HepG2 (cell line): ENCODE results near the gene SCAMP3. TPM values are rescaled to one million over a fixed set of nuclear protein-coding genes. Genes with fewer than 3 reads are reported as not detected.

Source experiments
- ATAC-seq: fragments of 200-7000 bp; cut with Tn5 transposase; 3 replicates; pipeline ENCODE4 v1.9.1; 2020; ENCODE audit warnings: mild to moderate bottlenecking, moderate library complexity
- BruUV-seq: library from RNA; stranded (reverse); fragments of 400-500 nt; replicated peaks from 2 replicates; lab custom pipeline; 2021; lab: Mats Ljungman, UMichigan
- CTCF ChIA-PET: fragments of 300-600 bp; formaldehyde crosslinking; extraction: SDS; loops from one replicate; lab custom pipeline; 2021; ENCODE audit warnings: low total read pairs, inconsistent platforms, low intra/inter-chr PET ratio; lab: Yijun Ruan, JAX
- POLR2A ChIA-PET: fragments of 350-600 bp; sonication (Branson Sonifier 250); formaldehyde crosslinking; loops from one replicate; lab custom pipeline; 2020; ENCODE audit warnings: antibody characterized with exemption, inconsistent platforms; lab: Yijun Ruan, JAX
- DNase-seq: peaks from one replicate; pipeline ENCODE4 v3.0.0-alpha.2; 2015; ENCODE audit warnings: low spot score
- FAIRE-seq: peaks from 3 replicates; lab custom pipeline; 2011; peaks lifted over from hg19 to GRCh38; lab: Jason Lieb, UNC
- H2AFZ ChIP-seq: one replicate; pipeline ENCODE4 v1.6.1; 2011; ENCODE audit warnings: low read length, inconsistent platforms
- H3K27ac ChIP-seq: fragments of 300-600 bp; 3 replicates; pipeline ENCODE4 v1.8.0; 2011; ENCODE audit warnings: mixed run types, mild to moderate bottlenecking, mixed read lengths, low read length, inconsistent platforms; ENCODE audit not compliant: insufficient read depth; ENCODE audit errors: extremely low read length
- H3K27me3 ChIP-seq, 2 experiments: fragments of 200-600 bp in 1 of 2; 2 replicates in 1 of 2; 3 replicates in 1 of 2; pipeline versions ENCODE4 v1.6.0 to v1.8.0; 2011; ENCODE audit warnings: low read length in 2 of 2, mild to moderate bottlenecking in 2 of 2, moderate library complexity in 2 of 2, inconsistent platforms in 1 of 2; ENCODE audit not compliant: insufficient read depth in 2 of 2, control insufficient read depth in 1 of 2
- H3K36me3 ChIP-seq, 2 experiments: fragments of 200-600 bp in 1 of 2; replicated peaks in 1 of 2; 2 replicates in 1 of 2; 3 replicates in 1 of 2; pipeline versions ENCODE4 v1.5.1 to v1.8.0; 2011; ENCODE audit warnings: low read length in 2 of 2, inconsistent platforms in 1 of 2; ENCODE audit not compliant: insufficient read depth in 2 of 2, control insufficient read depth in 1 of 2
- H3K4me1 ChIP-seq: 2 replicates; pipeline ENCODE4 v1.5.1; 2012; ENCODE audit warnings: low read length, inconsistent platforms; ENCODE audit not compliant: insufficient read depth
- H3K4me2 ChIP-seq: 2 replicates; pipeline ENCODE4 v1.6.0; 2011; ENCODE audit warnings: low read depth, low read length, inconsistent platforms
- H3K4me3 ChIP-seq, 3 experiments: fragments of 200-600 bp in 1 of 3; sonication (generic), shearing (Covaris generic) in 1 of 3; replicated peaks in 1 of 3; 2 replicates each; pipeline ENCODE4 v1.5.1; 2011 to 2016; ENCODE audit warnings: low read length in 3 of 3, inconsistent platforms in 2 of 3, low read depth in 2 of 3, mild to moderate bottlenecking in 2 of 3, control low read depth in 1 of 3, mixed read lengths in 1 of 3; ENCODE audit not compliant: insufficient read depth in 1 of 3
- H3K79me2 ChIP-seq: one replicate; pipeline ENCODE4 v1.6.1; 2011; ENCODE audit warnings: low read length, inconsistent platforms; ENCODE audit not compliant: insufficient read depth
- H3K9ac ChIP-seq: 2 replicates; pipeline ENCODE4 v1.6.0; 2011; ENCODE audit warnings: mild to moderate bottlenecking, low read depth, low read length, inconsistent platforms; ENCODE audit not compliant: insufficient read depth
- H3K9me3 ChIP-seq: 2 replicates; pipeline ENCODE4 v1.5.1; 2012; ENCODE audit warnings: mild to moderate bottlenecking, low read length
- H4K20me1 ChIP-seq: 2 replicates; pipeline ENCODE4 v1.6.0; 2011; ENCODE audit warnings: inconsistent platforms, mild to moderate bottlenecking, low read length, moderate library complexity; ENCODE audit not compliant: insufficient read depth
- AKAP8 ChIP-seq: sonication (generic); formaldehyde crosslinking; IDR thresholded peaks from 2 replicates; pipeline ENCODE4 v1.5.1; 2020; ENCODE audit warnings: mild to moderate bottlenecking, missing genetic modification reagents
- CENPX ChIP-seq: sonication (generic); formaldehyde crosslinking; IDR thresholded peaks from 2 replicates; pipeline ENCODE4 v1.9.0; 2021; ENCODE audit warnings: mild to moderate bottlenecking, missing genetic modification reagents, moderate library complexity
- CHCHD3 ChIP-seq: sonication (generic); formaldehyde crosslinking; IDR thresholded peaks from 2 replicates; pipeline ENCODE4 v1.8.0; 2022; ENCODE audit warnings: mild to moderate bottlenecking, missing genetic modification reagents, moderate library complexity
- FOXJ3 ChIP-seq: sonication (generic); formaldehyde crosslinking; IDR thresholded peaks from 2 replicates; pipeline ENCODE4 v1.4.0; 2020; ENCODE audit warnings: missing genetic modification reagents, mild to moderate bottlenecking, borderline replicate concordance
- HINFP ChIP-seq: sonication (generic); formaldehyde crosslinking; IDR thresholded peaks from 2 replicates; pipeline ENCODE4 v1.4.0; 2020; ENCODE audit warnings: low read depth, mild to moderate bottlenecking, missing genetic modification reagents
- HOXA3 ChIP-seq: sonication (generic); formaldehyde crosslinking; IDR thresholded peaks from 2 replicates; pipeline ENCODE4 v1.5.0; 2020; ENCODE audit warnings: missing genetic modification reagents
- JUN ChIP-seq: sonication (generic); formaldehyde crosslinking; IDR thresholded peaks from 2 replicates; pipeline ENCODE4 v1.4.0; 2020; ENCODE audit warnings: mild to moderate bottlenecking, missing genetic modification reagents
- KAT8 ChIP-seq: IDR thresholded peaks from 2 replicates; pipeline ENCODE4 v1.6.1; 2016; ENCODE audit warnings: missing genetic modification reagents, missing compliant biosample characterization
- MYPOP ChIP-seq: sonication (generic); formaldehyde crosslinking; IDR thresholded peaks from 2 replicates; pipeline ENCODE4 v1.8.1; 2023; ENCODE audit warnings: mild to moderate bottlenecking, moderate library complexity, missing genetic modification reagents
- NRL ChIP-seq: sonication (generic); formaldehyde crosslinking; IDR thresholded peaks from 2 replicates; pipeline ENCODE4 v1.5.0; 2020; ENCODE audit warnings: missing genetic modification reagents, mild to moderate bottlenecking, moderate library complexity, borderline replicate concordance
- RFXAP ChIP-seq: sonication (generic); formaldehyde crosslinking; IDR thresholded peaks from 2 replicates; pipeline ENCODE4 v1.4.0; 2020; ENCODE audit warnings: missing genetic modification reagents, borderline replicate concordance
- SATB2 ChIP-seq: sonication (generic); formaldehyde crosslinking; IDR thresholded peaks from 2 replicates; pipeline ENCODE4 v1.5.0; 2020; ENCODE audit warnings: missing genetic modification reagents
- TCF12 ChIP-seq, 2 experiments: fragments of 450-650 bp in 1 of 2; sonication (generic) in 1 of 2; formaldehyde crosslinking in 1 of 2; IDR thresholded peaks; 2 replicates each; pipeline versions ENCODE4 v1.6.1 to v1.8.0; 2017 to 2022; ENCODE audit warnings: antibody characterized with exemption in 1 of 2, mild to moderate bottlenecking in 1 of 2, missing genetic modification reagents in 1 of 2, moderate library complexity in 1 of 2
- XBP1 ChIP-seq: sonication (generic); formaldehyde crosslinking; IDR thresholded peaks from 2 replicates; pipeline ENCODE4 v1.5.0; 2020; ENCODE audit warnings: missing genetic modification reagents
- YY1 ChIP-seq: IDR thresholded peaks from 2 replicates; pipeline ENCODE4 v1.6.1; 2011; ENCODE audit warnings: low read length, low read depth, moderate library complexity, mild to moderate bottlenecking; ENCODE audit not compliant: insufficient read depth, insufficient replicate concordance
- ZBTB7A ChIP-seq: sonication (generic); formaldehyde crosslinking; IDR thresholded peaks from 2 replicates; pipeline ENCODE4 v1.8.0; 2022; ENCODE audit warnings: mild to moderate bottlenecking, missing genetic modification reagents
- ZNF713 ChIP-seq: sonication (generic); formaldehyde crosslinking; IDR thresholded peaks from 2 replicates; pipeline ENCODE4 v1.4.0; 2020; ENCODE audit warnings: mild to moderate bottlenecking, missing genetic modification reagents
- WGBS: methylation state at CpG from one replicate; pipeline ENCODE4 v1.1.6; 2017; ENCODE audit warnings: low lambda C conversion rate; 5-methylcytosine and 5-hydroxymethylcytosine counted together
- in situ Hi-C: cut with HindIII; loops from 2 replicates; pipeline ENCODE4 v1.10.0; 2017; ENCODE audit warnings: low pct_unique_long_range_greater_than_20kb; ENCODE audit not compliant: extremely low pct_ligation_motif_present
- intact Hi-C: fragments of 100-400 bp; cut with micrococcal nuclease; formaldehyde crosslinking; loops from one replicate; pipeline ENCODE4 v1.10.0; 2022; ENCODE audit not compliant: unreplicated experiment
- polyA plus RNA-seq, 8 experiments: library from polyadenylated mRNA; depleted of rRNA in 3 of 8; stranded (reverse) in 7 of 8; unstranded in 1 of 8; fragments of >200 nt; fragmentation: Illumina TruSeq in 4 of 8; extraction: Trizol in 4 of 8; gene quantifications; 2 replicates each; pipeline versions ENCODE4 v1.2.1 to v1.2.3, GENCODE V29; 2011 to 2016; ENCODE audit warnings: low read depth in 4 of 8, missing spikeins in 1 of 8, mixed read lengths in 1 of 8; ENCODE audit not compliant: insufficient read depth in 1 of 8
- total RNA-seq, 5 experiments: library from RNA; depleted of rRNA; stranded (reverse); fragments of >200 nt; fragmentation: Illumina TruSeq; extraction: Trizol; gene quantifications; 2 replicates each; pipeline ENCODE4 v1.2.3, GENCODE V29; 2016; ENCODE audit warnings: low read depth in 1 of 5

The SCAMP3 gene
- total and polyA plus RNA-seq, 2 of the 13 experiments (the other 11 are each of a cell fraction or from before 2014, with no cell fraction given), result 46.8 to 83.3 TPM

GRCh38 chr1:155219592-155220031, 42.5 kb downstream of the SCAMP3 start:
- Histone ChIP-seq H2AFZ (no peak overlapping the region), H3K9ac (no peak overlapping the region), H3K27me3 (no peaks in the 10 kb centered on the region), H4K20me1 (no peaks in the 10 kb centered on the region), H3K79me2 (no peaks in the 10 kb centered on the region), H3K4me3 (no peak overlapping the region), H3K36me3 (no peaks in the 10 kb centered on the region), H3K27ac (no peak overlapping the region), H3K9me3 (no peaks in the 10 kb centered on the region), H3K4me2 (no peak overlapping the region), H3K4me1 (peaks cover 7% of the 10 kb centered on the region; the same call in 1 of the 2 replicates)
- intact Hi-C loops (no loop called here), in situ Hi-C loops (no loop called here)
- POLR2A ChIA-PET, result no interaction called here
- ATAC-seq, result no peak
- no CpG with 5 or more reads among the region's 1 CpG for WGBS
- no peak for FAIRE-seq
- CTCF ChIA-PET, result no interaction called here
- BruUV-seq, result no TSS peak
- peak; percentile 79 for TF ChIP-seq YY1
- TF ChIP-seq AKAP8 (CRISPR knock-in tag), result no peak
- no peak for DNase-seq

- no peak overlapping the region for H3K4me2 ChIP-seq
- in situ Hi-C loops (no loop called here), intact Hi-C loops (no loop called here)
- H3K9me3 ChIP-seq, result no peaks in the 10 kb centered on the region
- no peaks in the 10 kb centered on the region for H3K36me3 ChIP-seq
- CTCF ChIA-PET, result no interaction called here
- peaks cover 7% of the 10 kb centered on the region; the same call in 1 of the 2 replicates for H3K4me1 ChIP-seq
- no peak overlapping the region for H2AFZ ChIP-seq
- H3K9ac ChIP-seq, result no peak overlapping the region
- no peak for ATAC-seq
- H3K27ac ChIP-seq, result no peak overlapping the region
- H3K4me3 ChIP-seq, result no peak overlapping the region
- no peak for DNase-seq
- no peaks in the 10 kb centered on the region for H3K79me2 ChIP-seq
- H4K20me1 ChIP-seq, result no peaks in the 10 kb centered on the region
- no peaks in the 10 kb centered on the region for H3K27me3 ChIP-seq
- peak; percentile 32 for FAIRE-seq
- BruUV-seq, result no TSS peak
- POLR2A ChIA-PET, result no interaction called here
- 74% methylated on average over 7 of the region's 7 CpGs for whole genome bisulfite sequencing
- TF ChIP-seq SATB2 (CRISPR knock-in tag) (no peak), CHCHD3 (CRISPR knock-in tag) (no peak), CENPX (no peak), ZNF713 (no peak), MYPOP (CRISPR knock-in tag) (no peak), RFXAP (no peak), HINFP (CRISPR knock-in tag) (no peak), ZBTB7A (no peak), XBP1 (no peak), TCF12 (IDR thresholded peaks at IDR 0.05) (no peak), TCF12 (CRISPR knock-in tag; IDR thresholded peaks at IDR 0.05) (no peak), JUN (CRISPR knock-in tag) (no peak), FOXJ3 (CRISPR knock-in tag) (no peak), KAT8 (CRISPR knock-in tag) (peak; percentile 82), NRL (CRISPR knock-in tag) (no peak), HOXA3 (CRISPR knock-in tag) (peak; percentile 20; the same call in 1 of the 2 replicates)
Observed at GRCh38 chr1:155218854-155219591, 43.1 kb downstream of the SCAMP3 start.
